ENCODE measurements around the gene DESI1.

- no peak for TF ChIP-seq ZNF785 (tag by site-specific recombination; IDR thresholded peaks at IDR 0.05)
- TF ChIP-seq KLF10 (tag by site-specific recombination; IDR thresholded peaks at IDR 0.05) = no peak
- TF ChIP-seq PBX3 (CRISPR knock-in tag; IDR thresholded peaks at IDR 0.05) = no peak
Observed at GRCh38 chr22:41561788-41562187, 59.1 kb downstream of the DESI1 start.
